Neutrophil (primary cell): ENCODE results near the gene TFDP2.
"Not testable (repeated sequence)": the region's sequence is repeated elsewhere in the genome, so short reads cannot be mapped to it uniquely, and the experiment has no call there.

Experiments
- H3K27ac ChIP-seq: fragments of 200-600 bp; sonication (generic); 2 replicates; pipeline ENCODE4 v1.5.1; 2016; ENCODE audit warnings: mild to moderate bottlenecking, moderate library complexity
- H3K27me3 ChIP-seq: fragments of 200-600 bp; sonication (generic); 2 replicates; pipeline ENCODE4 v1.6.0; 2016; ENCODE audit warnings: mild to moderate bottlenecking
- H3K36me3 ChIP-seq: fragments of 200-600 bp; sonication (generic); 2 replicates; pipeline ENCODE4 v1.5.1; 2017
- H3K4me1 ChIP-seq, 2 experiments: fragments of 200-600 bp in 1 of 2; sonication (generic) in 1 of 2; 1 replicate in 1 of 2; 2 replicates in 1 of 2; pipeline versions ENCODE4 v1.5.1 to v1.6.1; 2013 to 2016; ENCODE audit warnings: low read depth in 1 of 2, low read length in 1 of 2, mild to moderate bottlenecking in 1 of 2, moderate library complexity in 1 of 2; ENCODE audit not compliant: control insufficient read depth in 1 of 2, insufficient read depth in 1 of 2
- H3K4me3 ChIP-seq, 2 experiments: fragments of 200-600 bp in 1 of 2; sonication (generic) in 1 of 2; 1 replicate in 1 of 2; 2 replicates in 1 of 2; pipeline ENCODE4 v1.5.1; 2013 to 2016; ENCODE audit warnings: low read depth in 1 of 2, low read length in 1 of 2, mild to moderate bottlenecking in 1 of 2, moderate library complexity in 1 of 2
- H3K9me3 ChIP-seq: fragments of 200-600 bp; sonication (generic); 2 replicates; pipeline ENCODE4 v1.5.1; 2016
- TF ChIP-seq, protein P1 (sequence below): fragments of 200-600 bp; sonication (generic); IDR thresholded peaks from 2 replicates; pipeline ENCODE4 v1.5.1; 2016; ENCODE audit warnings: antibody characterized with exemption

The TFDP2 gene

DNA sequence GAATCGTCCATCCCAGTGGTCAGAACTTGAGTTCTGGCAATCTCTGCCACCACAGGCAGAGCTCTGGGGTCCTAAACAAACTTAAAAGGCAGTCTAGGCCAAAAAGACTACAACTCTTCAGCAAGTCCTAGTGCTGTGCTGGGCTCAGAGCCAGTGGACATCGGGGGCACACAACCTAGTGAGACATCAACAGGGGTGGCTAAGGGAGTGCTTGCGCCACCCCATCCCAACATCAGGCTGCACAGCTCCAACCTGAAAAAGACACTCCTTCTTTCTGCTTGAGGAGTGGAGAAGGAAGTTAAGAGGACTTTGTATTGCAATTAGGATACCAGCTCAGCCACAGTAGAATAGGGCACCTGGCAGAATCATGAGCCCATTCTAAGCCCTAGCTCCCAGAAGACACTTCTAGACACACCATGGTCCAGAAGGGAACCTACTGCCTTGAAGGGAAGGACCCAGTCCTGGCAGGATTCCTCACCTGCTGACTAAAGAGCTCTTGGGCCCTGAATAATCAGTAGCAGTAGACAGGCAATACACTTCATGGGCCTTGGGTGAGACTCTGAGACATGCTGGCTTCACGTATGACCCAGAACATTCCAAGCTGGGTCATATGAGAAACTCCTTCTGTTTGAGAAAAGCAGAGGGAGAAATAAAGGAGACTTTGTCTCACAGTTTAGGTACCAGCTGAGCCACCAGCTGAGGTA lies 72.0 kb downstream of the TFDP2 start:
- Histone ChIP-seq H3K36me3 (no peaks in the 10 kb centered on the region), H3K4me3 (no peak overlapping the region), H3K27me3 (no peaks in the 10 kb centered on the region), H3K4me1 (no peaks in the 10 kb centered on the region), H3K9me3 (no peaks in the 10 kb centered on the region), H3K27ac (no peak overlapping the region)
- TF ChIP-seq, protein P1, sequence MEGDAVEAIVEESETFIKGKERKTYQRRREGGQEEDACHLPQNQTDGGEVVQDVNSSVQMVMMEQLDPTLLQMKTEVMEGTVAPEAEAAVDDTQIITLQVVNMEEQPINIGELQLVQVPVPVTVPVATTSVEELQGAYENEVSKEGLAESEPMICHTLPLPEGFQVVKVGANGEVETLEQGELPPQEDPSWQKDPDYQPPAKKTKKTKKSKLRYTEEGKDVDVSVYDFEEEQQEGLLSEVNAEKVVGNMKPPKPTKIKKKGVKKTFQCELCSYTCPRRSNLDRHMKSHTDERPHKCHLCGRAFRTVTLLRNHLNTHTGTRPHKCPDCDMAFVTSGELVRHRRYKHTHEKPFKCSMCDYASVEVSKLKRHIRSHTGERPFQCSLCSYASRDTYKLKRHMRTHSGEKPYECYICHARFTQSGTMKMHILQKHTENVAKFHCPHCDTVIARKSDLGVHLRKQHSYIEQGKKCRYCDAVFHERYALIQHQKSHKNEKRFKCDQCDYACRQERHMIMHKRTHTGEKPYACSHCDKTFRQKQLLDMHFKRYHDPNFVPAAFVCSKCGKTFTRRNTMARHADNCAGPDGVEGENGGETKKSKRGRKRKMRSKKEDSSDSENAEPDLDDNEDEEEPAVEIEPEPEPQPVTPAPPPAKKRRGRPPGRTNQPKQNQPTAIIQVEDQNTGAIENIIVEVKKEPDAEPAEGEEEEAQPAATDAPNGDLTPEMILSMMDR: no peak

DNA sequence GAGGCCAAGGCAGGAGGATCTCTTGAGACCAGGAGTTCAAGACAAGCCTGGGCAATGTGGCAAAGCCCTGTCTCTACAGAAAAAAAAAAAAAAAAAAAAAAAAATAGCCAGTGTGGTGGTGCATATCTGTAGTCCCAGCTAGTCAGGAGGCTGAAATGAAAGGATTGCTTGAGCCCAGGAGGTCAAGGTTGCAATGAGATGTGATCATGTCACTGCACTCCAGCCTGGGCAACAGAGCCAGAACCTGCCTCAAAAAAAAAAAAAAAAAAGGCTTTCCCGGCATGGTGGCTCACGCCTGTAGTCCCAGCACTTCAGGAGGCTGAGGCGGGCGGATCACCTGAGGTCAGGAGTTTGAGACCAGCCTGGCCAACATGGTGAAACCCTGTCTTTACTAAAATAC lies 73.7 kb downstream of the TFDP2 start:
- H3K27ac ChIP-seq, H3K4me3 ChIP-seq, H3K27me3 ChIP-seq, H3K4me1 ChIP-seq, H3K36me3 ChIP-seq, H3K9me3 ChIP-seq: not testable (repeated sequence)

DNA sequence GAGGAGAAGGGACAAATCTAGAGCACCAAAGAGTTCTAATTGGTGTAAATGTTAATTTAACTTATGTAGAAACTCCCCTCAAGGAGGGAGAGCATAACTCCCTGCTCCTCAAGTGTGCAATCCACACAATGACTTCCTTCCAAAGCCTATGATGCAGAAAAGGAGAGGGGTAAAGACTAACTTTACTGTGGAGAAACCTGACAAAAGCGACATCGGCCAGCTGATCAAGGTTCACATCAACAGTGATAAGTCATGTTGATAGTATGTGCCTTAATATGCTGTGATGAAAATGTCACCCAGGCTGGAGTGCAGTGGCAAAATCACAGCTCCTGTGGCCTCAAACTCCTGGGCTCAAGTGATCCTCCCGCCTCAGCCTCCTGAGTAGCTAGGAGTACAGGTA lies 76.5 kb downstream of the TFDP2 start:
- Histone ChIP-seq H3K27ac (no peak overlapping the region), H3K36me3 (no peaks in the 10 kb centered on the region), H3K9me3 (no peaks in the 10 kb centered on the region), H3K4me3 (no peak overlapping the region), H3K27me3 (no peaks in the 10 kb centered on the region), H3K4me1 (no peaks in the 10 kb centered on the region)
- TF ChIP-seq, protein P1: no peak

DNA sequence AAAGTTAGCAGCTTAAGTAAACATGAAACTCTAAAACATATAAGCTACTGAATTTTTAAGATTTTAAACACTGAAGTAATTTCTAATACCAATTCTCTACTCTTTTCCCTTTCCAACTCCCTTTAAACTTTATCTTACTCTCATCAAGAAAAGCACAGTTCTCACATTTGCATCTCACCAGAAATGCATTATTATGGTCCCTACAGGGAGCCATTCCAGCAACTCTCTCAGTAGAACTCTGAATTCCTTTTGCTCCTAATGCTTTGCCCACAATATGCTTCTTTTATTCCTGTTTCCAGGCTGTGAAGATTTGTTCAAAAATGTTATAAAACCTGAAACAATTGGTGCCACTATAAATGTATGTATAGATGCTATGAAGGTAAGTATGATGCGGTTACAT lies 83.4 kb downstream of the TFDP2 start:
- Histone ChIP-seq H3K27me3 (no peaks in the 10 kb centered on the region), H3K9me3 (no peaks in the 10 kb centered on the region), H3K4me1 (peaks cover 4 to 18% of the 10 kb centered on the region in 2 experiments), H3K4me3 (no peak overlapping the region), H3K27ac (no peak overlapping the region), H3K36me3 (no peaks in the 10 kb centered on the region)
- TF ChIP-seq, protein P1: no peak

DNA sequence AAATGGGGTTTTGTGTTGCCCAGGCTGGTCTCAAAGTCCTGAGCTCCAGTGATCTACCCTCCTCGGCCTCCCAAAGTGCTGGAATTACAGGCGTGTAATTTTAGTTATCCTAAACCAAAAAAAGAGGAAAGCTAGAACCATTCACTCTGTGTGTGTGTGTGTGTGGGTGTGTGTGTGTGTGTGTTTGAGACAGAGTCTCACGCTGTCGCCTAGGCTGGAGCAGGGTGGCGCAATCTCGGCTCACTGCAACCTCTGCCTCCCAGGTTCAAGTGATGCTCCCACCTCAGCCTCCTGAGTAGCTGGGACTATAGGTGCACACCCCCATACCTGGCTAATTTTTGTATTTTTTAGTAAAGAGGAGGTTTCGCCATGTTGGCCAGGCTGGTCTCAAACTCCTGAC lies 84.0 kb downstream of the TFDP2 start:
- H3K4me1 ChIP-seq: peaks cover 4 to 18% of the 10 kb centered on the region in 2 experiments
- H3K27ac ChIP-seq: no peak overlapping the region
- H3K36me3 ChIP-seq: no peaks in the 10 kb centered on the region
- TF ChIP-seq, protein P1: no peak
- no peak overlapping the region for H3K4me3 ChIP-seq
- H3K9me3 ChIP-seq: no peaks in the 10 kb centered on the region
- no peaks in the 10 kb centered on the region for H3K27me3 ChIP-seq

DNA sequence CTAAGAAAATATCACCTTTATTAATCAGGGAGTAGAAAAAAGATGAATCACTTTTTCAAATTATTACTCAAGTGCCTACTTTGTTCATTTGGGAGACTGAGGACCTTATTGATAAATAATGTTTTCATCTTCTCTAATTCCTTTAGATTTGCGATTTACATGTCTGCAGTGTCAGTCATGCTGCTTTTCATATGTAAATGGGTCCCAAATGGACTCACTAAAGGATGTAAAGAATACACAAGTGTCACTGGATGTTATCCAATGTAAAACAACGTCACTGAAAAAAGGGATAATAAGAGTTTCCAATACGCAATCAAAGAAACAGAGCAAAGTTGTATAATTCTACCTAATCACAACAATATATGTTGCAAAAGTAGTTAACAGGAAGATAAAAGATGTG lies 84.9 kb downstream of the TFDP2 start:
- no peak overlapping the region for H3K27ac ChIP-seq
- H3K4me1 ChIP-seq: peaks cover 4 to 18% of the 10 kb centered on the region in 2 experiments
- no peaks in the 10 kb centered on the region for H3K9me3 ChIP-seq
- H3K36me3 ChIP-seq: no peaks in the 10 kb centered on the region
- TF ChIP-seq, protein P1: no peak
- H3K27me3 ChIP-seq: no peaks in the 10 kb centered on the region
- H3K4me3 ChIP-seq: no peak overlapping the region
